SK-N-SH treated with all-trans-retinoic acid at 6 μM for 48 hours (cell line): ENCODE results near the gene ECI2.
"Not testable (repeated sequence)": the region's sequence is repeated elsewhere in the genome, so short reads cannot be mapped to it uniquely, and the experiment has no call there.

Source experiments
- ATAC-seq: fragments of 200-7000 bp; cut with Tn5 transposase; 3 replicates; pipeline ENCODE4 v1.9.1; 2020; ENCODE audit warnings: mild to moderate bottlenecking, moderate library complexity
- ARNTL ChIP-seq: fragments of 450-650 bp; formaldehyde crosslinking; IDR thresholded peaks from 2 replicates; pipeline ENCODE4 v1.5.0; 2020; ENCODE audit warnings: low read depth, mild to moderate bottlenecking, moderate library complexity, borderline replicate concordance
- BACH2 ChIP-seq: fragments of 250-450 bp; sonication (Bioruptor Pico); IDR thresholded peaks from 2 replicates; pipeline ENCODE4 v1.9.0; 2021; ENCODE audit warnings: mild to moderate bottlenecking, borderline replicate concordance
- CSDC2 ChIP-seq: fragments of 250-450 bp; sonication (Bioruptor Pico); IDR thresholded peaks from 2 replicates; pipeline ENCODE4 v1.5.0; 2020; ENCODE audit warnings: mild to moderate bottlenecking, moderate library complexity
- ESRRG ChIP-seq: fragments of 250-450 bp; sonication (Bioruptor Pico); IDR thresholded peaks from 2 replicates; pipeline ENCODE4 v1.6.1; 2021; ENCODE audit warnings: mild to moderate bottlenecking
- GLIS3 ChIP-seq: fragments of 250-450 bp; sonication (Bioruptor Pico); IDR thresholded peaks from 2 replicates; pipeline ENCODE4 v1.5.0; 2020; ENCODE audit warnings: mild to moderate bottlenecking, moderate library complexity
- ISL1 ChIP-seq: fragments of 250-450 bp; sonication (Bioruptor Pico); IDR thresholded peaks from 2 replicates; pipeline ENCODE4 v2.1.2; 2022; ENCODE audit warnings: mild to moderate bottlenecking, moderate library complexity
- PPARA ChIP-seq: fragments of 250-450 bp; sonication (Bioruptor Pico); IDR thresholded peaks from 2 replicates; pipeline ENCODE4 v1.5.0; 2020; ENCODE audit warnings: mild to moderate bottlenecking, borderline replicate concordance
- RARB ChIP-seq: fragments of 250-450 bp; sonication (Bioruptor Pico); IDR thresholded peaks from 2 replicates; pipeline ENCODE4 v1.8.0; 2021; ENCODE audit warnings: mild to moderate bottlenecking, moderate library complexity
- SNAI2 ChIP-seq: fragments of 250-450 bp; sonication (Bioruptor Pico); IDR thresholded peaks from 2 replicates; pipeline ENCODE4 v1.5.0; 2020; ENCODE audit warnings: mild to moderate bottlenecking, moderate library complexity
- TCF4 ChIP-seq: fragments of 250-450 bp; sonication (Bioruptor Pico); IDR thresholded peaks from 2 replicates; pipeline ENCODE4 v1.8.0; 2021; ENCODE audit warnings: mild to moderate bottlenecking, moderate library complexity, borderline replicate concordance
- ZC3H10 ChIP-seq: fragments of 250-450 bp; sonication (Bioruptor Pico); IDR thresholded peaks from 2 replicates; pipeline ENCODE4 v1.5.1; 2021; ENCODE audit warnings: mild to moderate bottlenecking, moderate library complexity
- ZFP30 ChIP-seq: fragments of 450-650 bp; formaldehyde crosslinking; IDR thresholded peaks from 2 replicates; pipeline ENCODE4 v1.5.0; 2022; ENCODE audit warnings: mild to moderate bottlenecking, moderate library complexity
- ZNF565 ChIP-seq: fragments of 450-650 bp; formaldehyde crosslinking; conservative IDR thresholded peaks from 2 replicates; pipeline ENCODE4 v1.5.0; 2020; ENCODE audit warnings: low read depth, mild to moderate bottlenecking, moderate library complexity
- ZNF70 ChIP-seq: fragments of 450-650 bp; formaldehyde crosslinking; IDR thresholded peaks from 2 replicates; pipeline ENCODE4 v1.5.0; 2020; ENCODE audit warnings: mild to moderate bottlenecking, moderate library complexity
- TF ChIP-seq, protein P1 (sequence below): fragments of 250-450 bp; sonication (Bioruptor Pico); IDR thresholded peaks from 2 replicates; pipeline ENCODE4 v1.5.1; 2021; ENCODE audit warnings: mild to moderate bottlenecking, moderate library complexity
- TF ChIP-seq, protein P2 (sequence below): fragments of 250-450 bp; sonication (Bioruptor Pico); IDR thresholded peaks from 2 replicates; pipeline ENCODE4 v1.5.0; 2020; ENCODE audit warnings: mild to moderate bottlenecking, moderate library complexity
- TF ChIP-seq, protein P3 (sequence below): fragments of 250-450 bp; sonication (Bioruptor Pico); IDR thresholded peaks from 2 replicates; pipeline ENCODE4 v1.8.0; 2020; ENCODE audit warnings: mild to moderate bottlenecking, moderate library complexity, borderline replicate concordance
- TF ChIP-seq, protein P4 (sequence below): fragments of 250-450 bp; sonication (Bioruptor Pico); IDR thresholded peaks from 2 replicates; pipeline ENCODE4 v1.5.1; 2020; ENCODE audit warnings: low read depth, mild to moderate bottlenecking, moderate library complexity
- TF ChIP-seq, protein P5 (sequence below): fragments of 250-450 bp; sonication (Bioruptor Pico); IDR thresholded peaks from 2 replicates; pipeline ENCODE4 v1.8.0; 2021; ENCODE audit warnings: low read depth, mild to moderate bottlenecking, moderate library complexity, borderline replicate concordance

Gene ECI2

DNA sequence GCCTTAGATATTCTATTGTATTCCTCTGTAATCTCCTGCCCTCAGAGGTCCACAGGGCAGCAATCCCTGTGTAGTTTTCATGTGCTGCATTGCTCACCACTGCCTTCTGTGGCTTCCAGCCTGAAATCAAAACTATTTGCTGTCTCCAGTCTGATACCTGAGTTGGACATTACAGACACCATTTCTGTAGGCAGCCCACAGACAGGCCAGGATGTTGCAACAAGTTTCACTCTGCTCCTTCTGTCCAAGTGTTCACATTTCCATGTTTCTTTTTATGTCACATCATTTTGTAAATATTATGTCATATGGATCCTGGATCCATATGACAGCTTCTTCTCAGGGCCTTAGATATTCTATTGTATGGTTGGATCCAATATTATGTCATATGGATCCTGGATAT lies 21.7 kb downstream of the ECI2 start:
- TF ChIP-seq SNAI2 (CRISPR knock-in tag): no peak
- no peak for ATAC-seq

DNA sequence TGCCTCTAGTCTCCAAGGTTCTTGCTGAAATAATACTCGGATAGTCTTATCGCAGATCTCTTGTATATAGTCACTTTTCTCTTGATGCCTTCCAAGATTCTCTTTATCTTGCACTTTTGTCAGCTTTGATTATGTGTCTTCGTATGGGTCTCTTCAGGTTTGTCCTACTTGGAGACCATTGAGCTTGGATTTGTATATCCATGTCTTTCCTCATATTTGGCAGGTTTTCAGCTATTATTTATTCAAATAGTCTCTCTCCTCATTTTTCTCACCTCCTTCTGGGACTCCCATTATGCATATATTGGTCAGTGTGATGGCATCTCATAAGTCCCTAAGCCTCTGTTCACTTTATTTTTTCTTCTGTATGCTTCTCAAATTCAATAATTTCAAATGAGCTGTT lies 23.0 kb downstream of the ECI2 start:
- no peak for ATAC-seq
- TF ChIP-seq ZFP30 (no peak), CSDC2 (CRISPR knock-in tag) (no peak), ARNTL (CRISPR knock-in tag) (no peak), BACH2 (no peak), ZNF70 (CRISPR knock-in tag) (no peak), ZNF565 (no peak), TCF4 (CRISPR knock-in tag) (no peak), GLIS3 (CRISPR knock-in tag) (no peak)
- TF ChIP-seq, protein P1, sequence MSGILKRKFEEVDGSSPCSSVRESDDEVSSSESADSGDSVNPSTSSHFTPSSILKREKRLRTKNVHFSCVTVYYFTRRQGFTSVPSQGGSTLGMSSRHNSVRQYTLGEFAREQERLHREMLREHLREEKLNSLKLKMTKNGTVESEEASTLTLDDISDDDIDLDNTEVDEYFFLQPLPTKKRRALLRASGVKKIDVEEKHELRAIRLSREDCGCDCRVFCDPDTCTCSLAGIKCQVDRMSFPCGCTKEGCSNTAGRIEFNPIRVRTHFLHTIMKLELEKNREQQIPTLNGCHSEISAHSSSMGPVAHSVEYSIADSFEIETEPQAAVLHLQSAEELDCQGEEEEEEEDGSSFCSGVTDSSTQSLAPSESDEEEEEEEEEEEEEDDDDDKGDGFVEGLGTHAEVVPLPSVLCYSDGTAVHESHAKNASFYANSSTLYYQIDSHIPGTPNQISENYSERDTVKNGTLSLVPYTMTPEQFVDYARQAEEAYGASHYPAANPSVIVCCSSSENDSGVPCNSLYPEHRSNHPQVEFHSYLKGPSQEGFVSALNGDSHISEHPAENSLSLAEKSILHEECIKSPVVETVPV (CRISPR knock-in tag): no peak

DNA sequence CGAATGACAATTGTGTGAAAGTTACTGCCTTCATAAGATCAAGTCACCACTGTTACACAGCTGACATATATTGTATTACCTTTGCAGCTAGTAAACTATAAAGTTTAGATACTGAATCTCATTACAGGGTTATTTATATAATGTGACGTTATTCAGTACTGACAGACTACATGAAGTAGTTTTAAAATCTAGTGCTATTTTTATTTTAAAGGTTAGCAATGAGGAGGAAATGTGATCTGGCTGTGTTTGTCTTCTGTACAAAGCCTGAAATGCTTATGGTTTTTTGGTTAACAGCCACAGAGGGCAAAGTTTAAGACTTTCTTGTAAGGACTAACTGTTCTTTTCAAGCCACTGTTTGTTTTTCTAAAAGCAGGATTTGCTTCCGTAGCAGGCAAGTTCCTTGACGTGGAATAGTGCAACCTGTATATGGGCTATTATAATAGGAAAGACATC lies 26.0 kb downstream of the ECI2 start:
- ATAC-seq: not testable (repeated sequence)

DNA sequence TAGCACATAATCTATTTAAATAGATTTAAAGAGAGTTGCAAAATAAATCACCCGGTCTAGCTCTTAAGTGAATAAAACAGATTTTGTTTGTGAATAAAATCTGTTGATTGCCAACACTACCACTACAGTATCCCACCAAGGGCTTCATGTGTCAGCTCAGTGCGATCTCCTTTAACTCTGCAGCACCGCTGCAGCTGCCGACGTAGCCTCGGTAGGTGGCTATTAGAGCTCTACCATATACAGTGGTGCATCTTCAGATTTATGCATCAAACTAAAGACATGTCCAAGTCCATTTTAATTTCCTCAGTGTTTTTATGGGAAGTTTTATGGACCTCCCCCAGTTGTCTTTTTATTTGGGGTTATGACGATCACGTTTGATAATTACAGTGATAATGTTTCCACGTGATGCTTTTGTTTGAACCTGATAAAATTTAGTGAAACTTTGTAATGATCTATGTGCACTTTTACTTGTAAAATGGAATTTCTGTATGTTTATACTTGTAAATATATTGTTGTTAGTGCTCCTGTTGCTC lies 26.7 kb downstream of the ECI2 start:
- TF ChIP-seq, protein P2, sequence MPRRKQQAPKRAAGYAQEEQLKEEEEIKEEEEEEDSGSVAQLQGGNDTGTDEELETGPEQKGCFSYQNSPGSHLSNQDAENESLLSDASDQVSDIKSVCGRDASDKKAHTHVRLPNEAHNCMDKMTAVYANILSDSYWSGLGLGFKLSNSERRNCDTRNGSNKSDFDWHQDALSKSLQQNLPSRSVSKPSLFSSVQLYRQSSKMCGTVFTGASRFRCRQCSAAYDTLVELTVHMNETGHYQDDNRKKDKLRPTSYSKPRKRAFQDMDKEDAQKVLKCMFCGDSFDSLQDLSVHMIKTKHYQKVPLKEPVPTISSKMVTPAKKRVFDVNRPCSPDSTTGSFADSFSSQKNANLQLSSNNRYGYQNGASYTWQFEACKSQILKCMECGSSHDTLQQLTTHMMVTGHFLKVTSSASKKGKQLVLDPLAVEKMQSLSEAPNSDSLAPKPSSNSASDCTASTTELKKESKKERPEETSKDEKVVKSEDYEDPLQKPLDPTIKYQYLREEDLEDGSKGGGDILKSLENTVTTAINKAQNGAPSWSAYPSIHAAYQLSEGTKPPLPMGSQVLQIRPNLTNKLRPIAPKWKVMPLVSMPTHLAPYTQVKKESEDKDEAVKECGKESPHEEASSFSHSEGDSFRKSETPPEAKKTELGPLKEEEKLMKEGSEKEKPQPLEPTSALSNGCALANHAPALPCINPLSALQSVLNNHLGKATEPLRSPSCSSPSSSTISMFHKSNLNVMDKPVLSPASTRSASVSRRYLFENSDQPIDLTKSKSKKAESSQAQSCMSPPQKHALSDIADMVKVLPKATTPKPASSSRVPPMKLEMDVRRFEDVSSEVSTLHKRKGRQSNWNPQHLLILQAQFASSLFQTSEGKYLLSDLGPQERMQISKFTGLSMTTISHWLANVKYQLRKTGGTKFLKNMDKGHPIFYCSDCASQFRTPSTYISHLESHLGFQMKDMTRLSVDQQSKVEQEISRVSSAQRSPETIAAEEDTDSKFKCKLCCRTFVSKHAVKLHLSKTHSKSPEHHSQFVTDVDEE (CRISPR knock-in tag): no peak
- no peak for TF ChIP-seq ZC3H10
- no peak for TF ChIP-seq ISL1 (CRISPR knock-in tag)
- no peak for ATAC-seq

DNA sequence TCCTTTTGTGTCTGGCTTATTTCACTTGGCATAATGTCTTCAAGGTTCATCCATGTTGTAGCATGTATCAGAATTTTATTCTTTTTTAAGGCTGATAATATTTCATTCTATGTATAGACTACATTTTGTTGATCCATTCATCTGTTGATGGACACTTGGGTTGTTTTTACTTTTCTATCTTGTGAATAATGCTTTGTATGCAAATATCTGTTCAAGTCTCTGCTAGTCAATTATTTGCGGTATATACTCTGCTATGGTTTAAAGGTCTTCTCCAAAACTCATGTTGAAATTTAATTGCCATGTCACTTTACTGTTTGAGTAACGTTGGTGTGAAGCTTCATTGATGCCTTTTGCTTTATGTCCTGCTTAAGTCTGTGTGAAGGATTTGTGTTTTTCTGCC lies 27.5 kb downstream of the ECI2 start:
- TF ChIP-seq, protein P3, sequence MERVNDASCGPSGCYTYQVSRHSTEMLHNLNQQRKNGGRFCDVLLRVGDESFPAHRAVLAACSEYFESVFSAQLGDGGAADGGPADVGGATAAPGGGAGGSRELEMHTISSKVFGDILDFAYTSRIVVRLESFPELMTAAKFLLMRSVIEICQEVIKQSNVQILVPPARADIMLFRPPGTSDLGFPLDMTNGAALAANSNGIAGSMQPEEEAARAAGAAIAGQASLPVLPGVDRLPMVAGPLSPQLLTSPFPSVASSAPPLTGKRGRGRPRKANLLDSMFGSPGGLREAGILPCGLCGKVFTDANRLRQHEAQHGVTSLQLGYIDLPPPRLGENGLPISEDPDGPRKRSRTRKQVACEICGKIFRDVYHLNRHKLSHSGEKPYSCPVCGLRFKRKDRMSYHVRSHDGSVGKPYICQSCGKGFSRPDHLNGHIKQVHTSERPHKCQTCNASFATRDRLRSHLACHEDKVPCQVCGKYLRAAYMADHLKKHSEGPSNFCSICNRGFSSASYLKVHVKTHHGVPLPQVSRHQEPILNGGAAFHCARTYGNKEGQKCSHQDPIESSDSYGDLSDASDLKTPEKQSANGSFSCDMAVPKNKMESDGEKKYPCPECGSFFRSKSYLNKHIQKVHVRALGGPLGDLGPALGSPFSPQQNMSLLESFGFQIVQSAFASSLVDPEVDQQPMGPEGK (CRISPR knock-in tag): no peak
- TF ChIP-seq, protein P4, sequence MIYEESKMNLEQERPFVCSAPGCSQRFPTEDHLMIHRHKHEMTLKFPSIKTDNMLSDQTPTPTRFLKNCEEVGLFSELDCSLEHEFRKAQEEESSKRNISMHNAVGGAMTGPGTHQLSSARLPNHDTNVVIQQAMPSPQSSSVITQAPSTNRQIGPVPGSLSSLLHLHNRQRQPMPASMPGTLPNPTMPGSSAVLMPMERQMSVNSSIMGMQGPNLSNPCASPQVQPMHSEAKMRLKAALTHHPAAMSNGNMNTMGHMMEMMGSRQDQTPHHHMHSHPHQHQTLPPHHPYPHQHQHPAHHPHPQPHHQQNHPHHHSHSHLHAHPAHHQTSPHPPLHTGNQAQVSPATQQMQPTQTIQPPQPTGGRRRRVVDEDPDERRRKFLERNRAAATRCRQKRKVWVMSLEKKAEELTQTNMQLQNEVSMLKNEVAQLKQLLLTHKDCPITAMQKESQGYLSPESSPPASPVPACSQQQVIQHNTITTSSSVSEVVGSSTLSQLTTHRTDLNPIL (CRISPR knock-in tag): no peak
- TF ChIP-seq ESRRG (CRISPR knock-in tag) (no peak), BACH2 (no peak), RARB (CRISPR knock-in tag) (no peak), PPARA (CRISPR knock-in tag) (no peak), SNAI2 (CRISPR knock-in tag) (no peak), CSDC2 (CRISPR knock-in tag) (no peak)
- TF ChIP-seq, protein P5, sequence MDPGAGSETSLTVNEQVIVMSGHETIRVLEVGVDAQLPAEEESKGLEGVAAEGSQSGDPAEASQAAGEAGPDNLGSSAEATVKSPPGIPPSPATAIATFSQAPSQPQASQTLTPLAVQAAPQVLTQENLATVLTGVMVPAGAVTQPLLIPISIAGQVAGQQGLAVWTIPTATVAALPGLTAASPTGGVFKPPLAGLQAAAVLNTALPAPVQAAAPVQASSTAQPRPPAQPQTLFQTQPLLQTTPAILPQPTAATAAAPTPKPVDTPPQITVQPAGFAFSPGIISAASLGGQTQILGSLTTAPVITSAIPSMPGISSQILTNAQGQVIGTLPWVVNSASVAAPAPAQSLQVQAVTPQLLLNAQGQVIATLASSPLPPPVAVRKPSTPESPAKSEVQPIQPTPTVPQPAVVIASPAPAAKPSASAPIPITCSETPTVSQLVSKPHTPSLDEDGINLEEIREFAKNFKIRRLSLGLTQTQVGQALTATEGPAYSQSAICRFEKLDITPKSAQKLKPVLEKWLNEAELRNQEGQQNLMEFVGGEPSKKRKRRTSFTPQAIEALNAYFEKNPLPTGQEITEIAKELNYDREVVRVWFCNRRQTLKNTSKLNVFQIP (CRISPR knock-in tag): no peak
- no peak for ATAC-seq
